BJ (cell line): ENCODE results near the gene SCN2B. TPM values are rescaled to one million over a fixed set of nuclear protein-coding genes. Genes with fewer than 3 reads are reported as not detected.
A peak's percentile ranks its signal among the peaks of the same experiment; 100 is the strongest.

Experiments used
- CTCF ChIA-PET: fragments of 350-600 bp; formaldehyde crosslinking; extraction: SDS; loops from one replicate; lab custom pipeline; 2021; ENCODE audit warnings: antibody characterized with exemption, inconsistent platforms; lab: Yijun Ruan, JAX
- POLR2A ChIA-PET: fragments of 300-600 bp; sonication (Branson Sonifier 250); formaldehyde crosslinking; extraction: SDS; loops from one replicate; lab custom pipeline; 2021; ENCODE audit warnings: antibody characterized with exemption; lab: Charles Lee
- DNase-seq: peaks from one replicate; pipeline ENCODE4 v3.0.0-alpha.2; 2011; ENCODE audit warnings: low read depth
- H3K27me3 ChIP-seq: 2 replicates; pipeline ENCODE4 v1.6.0; 2011; ENCODE audit warnings: low read length; ENCODE audit not compliant: control insufficient read depth, insufficient read depth
- H3K36me3 ChIP-seq: 2 replicates; pipeline ENCODE4 v1.5.1; 2011; ENCODE audit warnings: low read length; ENCODE audit not compliant: control insufficient read depth, insufficient read depth
- H3K4me3 ChIP-seq: 2 replicates; pipeline ENCODE4 v1.5.1; 2011; ENCODE audit warnings: low read depth, mild to moderate bottlenecking, control low read depth, low read length
- polyA plus RNA-seq: library from polyadenylated mRNA; depleted of rRNA; stranded (reverse); fragments of >200 nt; gene quantifications from 2 replicates; pipeline ENCODE4 v1.2.3, GENCODE V29; 2011
- TF ChIP-seq, protein P1 (sequence below): IDR thresholded peaks from 2 replicates; pipeline ENCODE4 v1.5.1; 2011; ENCODE audit warnings: low read depth, mild to moderate bottlenecking, control low read depth, inconsistent platforms, low read length, moderate library complexity; ENCODE audit not compliant: insufficient read depth

SCN2B gene
- polyA plus RNA-seq, 1 experiment: not detected

DNA sequence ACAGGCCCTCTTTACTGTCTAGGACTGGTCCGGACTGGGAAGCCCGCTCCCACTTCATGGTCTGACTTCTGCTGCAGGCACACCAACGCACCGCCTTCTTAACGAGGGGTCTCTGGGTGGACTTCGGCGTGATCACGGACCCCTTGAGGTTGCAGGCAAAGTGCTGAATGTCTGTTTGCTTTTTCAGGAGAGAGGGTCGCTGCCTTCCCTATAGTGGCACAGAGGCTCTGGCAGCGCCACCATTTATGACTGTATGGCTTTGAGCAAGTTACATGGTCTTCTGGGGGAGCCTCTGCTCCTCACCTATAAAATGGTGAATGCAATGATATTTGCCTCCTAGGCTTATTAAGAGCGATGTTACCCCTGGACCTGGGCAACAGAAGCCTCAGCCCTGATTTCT, 22.5 kb downstream of the SCN2B start:
- ChIA-PET CTCF (interaction anchor here (2.2 kb wide), 1 partner anchor 17 kb away, joined by 14 read pairs; no protein-coding TSS in a partner anchor), POLR2A (no interaction called here)
- Histone ChIP-seq H3K4me3 (no peak overlapping the region), H3K36me3 (no peaks in the 10 kb centered on the region), H3K27me3 (peaks cover 72% of the 10 kb centered on the region)
- DNase-seq: no peak
- TF ChIP-seq, protein P1, sequence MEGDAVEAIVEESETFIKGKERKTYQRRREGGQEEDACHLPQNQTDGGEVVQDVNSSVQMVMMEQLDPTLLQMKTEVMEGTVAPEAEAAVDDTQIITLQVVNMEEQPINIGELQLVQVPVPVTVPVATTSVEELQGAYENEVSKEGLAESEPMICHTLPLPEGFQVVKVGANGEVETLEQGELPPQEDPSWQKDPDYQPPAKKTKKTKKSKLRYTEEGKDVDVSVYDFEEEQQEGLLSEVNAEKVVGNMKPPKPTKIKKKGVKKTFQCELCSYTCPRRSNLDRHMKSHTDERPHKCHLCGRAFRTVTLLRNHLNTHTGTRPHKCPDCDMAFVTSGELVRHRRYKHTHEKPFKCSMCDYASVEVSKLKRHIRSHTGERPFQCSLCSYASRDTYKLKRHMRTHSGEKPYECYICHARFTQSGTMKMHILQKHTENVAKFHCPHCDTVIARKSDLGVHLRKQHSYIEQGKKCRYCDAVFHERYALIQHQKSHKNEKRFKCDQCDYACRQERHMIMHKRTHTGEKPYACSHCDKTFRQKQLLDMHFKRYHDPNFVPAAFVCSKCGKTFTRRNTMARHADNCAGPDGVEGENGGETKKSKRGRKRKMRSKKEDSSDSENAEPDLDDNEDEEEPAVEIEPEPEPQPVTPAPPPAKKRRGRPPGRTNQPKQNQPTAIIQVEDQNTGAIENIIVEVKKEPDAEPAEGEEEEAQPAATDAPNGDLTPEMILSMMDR: no peak

DNA sequence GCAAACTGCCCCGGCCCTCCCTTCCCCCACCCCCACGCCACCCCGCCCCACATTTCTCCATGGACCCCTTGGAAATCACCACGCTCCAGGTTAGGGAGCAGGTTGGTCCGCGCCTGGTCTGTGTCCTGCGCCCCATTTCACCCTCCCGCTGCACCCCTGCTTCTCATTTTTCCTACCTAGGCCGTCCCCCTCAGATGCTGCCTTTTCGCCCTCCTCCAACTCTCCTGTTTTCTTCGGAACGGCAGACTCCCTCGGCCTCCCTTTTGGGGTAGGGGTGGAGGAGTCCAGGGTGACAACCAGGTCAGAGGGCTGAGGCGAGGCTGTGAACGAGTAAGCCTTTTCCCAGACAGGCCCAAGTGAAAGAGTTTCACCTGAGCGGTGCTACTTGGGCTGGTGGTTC, 22.9 kb downstream of the SCN2B start:
- CTCF ChIA-PET: interaction anchor here (1.0 to 2.2 kb wide), 2 partner anchors 9 to 18 kb away, joined by 4 to 14 read pairs; no protein-coding TSS in a partner anchor
- peaks cover 71% of the 10 kb centered on the region for H3K27me3 ChIP-seq
- H3K4me3 ChIP-seq: peak overlapping the region; percentile 36; the same call in 1 of the 2 replicates
- POLR2A ChIA-PET: no interaction called here
- no peak for DNase-seq
- TF ChIP-seq, protein P1: no peak
- no peaks in the 10 kb centered on the region for H3K36me3 ChIP-seq

DNA sequence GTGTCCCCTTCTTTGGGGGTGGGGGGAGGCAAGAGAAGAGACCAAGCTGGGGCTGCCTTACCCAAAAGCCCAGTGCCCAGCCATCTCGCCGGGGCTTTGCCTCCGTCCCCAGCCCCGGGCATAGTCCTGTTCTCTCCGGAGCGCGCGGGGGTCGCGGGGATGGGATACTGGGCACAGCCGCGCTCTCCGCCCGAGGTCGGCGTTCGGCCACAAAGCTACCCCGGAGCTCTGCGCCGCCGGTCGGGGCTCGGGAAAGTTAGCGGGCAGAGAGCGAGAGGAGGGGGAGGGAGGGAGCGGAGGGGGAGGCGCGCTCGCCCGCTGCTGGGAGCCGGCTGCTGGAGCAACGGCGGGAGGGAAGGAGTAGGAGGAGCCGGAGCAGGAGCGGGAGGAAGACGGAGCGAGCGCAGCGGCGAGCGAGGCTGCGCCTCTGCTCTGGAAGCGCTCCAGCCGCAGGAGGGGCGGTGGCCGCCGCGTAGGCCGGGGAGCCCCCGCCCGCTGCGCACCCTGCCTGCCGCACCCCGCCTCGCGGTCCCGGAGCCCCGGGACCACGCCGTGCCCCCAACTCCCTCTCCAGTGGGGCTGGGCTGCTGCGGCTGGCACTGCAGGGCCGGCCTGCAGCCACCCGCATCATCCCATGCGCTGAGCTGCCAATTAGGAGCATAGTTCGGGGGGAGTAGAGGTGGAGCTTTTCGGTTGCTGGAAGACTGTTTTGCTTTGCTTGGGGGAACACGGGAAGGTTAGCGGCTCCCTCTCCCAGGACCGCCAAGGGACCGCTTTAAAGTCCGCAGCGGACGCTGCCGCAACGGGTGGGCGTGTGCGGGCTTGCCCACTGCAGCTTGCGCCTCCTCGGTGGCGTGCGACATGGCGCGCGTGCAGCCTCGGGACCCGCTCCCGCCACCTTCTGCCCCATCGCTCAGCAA, 23.6 kb downstream of the SCN2B start, which contains the start of gene SCN4B:
TSS of gene SCN4B (minus strand) at position 272 of the 920 bp plus-strand sequence. CDS start at position 122, 150 bp downstream.
- Histone ChIP-seq H3K36me3 (no peaks in the 10 kb centered on the region), H3K4me3 (peak within 1 kb of the TSS; percentile 36), H3K27me3 (peaks cover 70% of the 10 kb centered on the region)
- no peak for DNase-seq
- TF ChIP-seq, protein P1: no peak
- CTCF ChIA-PET: interaction anchor here (1.0 to 2.2 kb wide), 2 partner anchors 8 to 19 kb away, joined by 4 to 14 read pairs; no protein-coding TSS in a partner anchor
- POLR2A ChIA-PET: no interaction called here

DNA sequence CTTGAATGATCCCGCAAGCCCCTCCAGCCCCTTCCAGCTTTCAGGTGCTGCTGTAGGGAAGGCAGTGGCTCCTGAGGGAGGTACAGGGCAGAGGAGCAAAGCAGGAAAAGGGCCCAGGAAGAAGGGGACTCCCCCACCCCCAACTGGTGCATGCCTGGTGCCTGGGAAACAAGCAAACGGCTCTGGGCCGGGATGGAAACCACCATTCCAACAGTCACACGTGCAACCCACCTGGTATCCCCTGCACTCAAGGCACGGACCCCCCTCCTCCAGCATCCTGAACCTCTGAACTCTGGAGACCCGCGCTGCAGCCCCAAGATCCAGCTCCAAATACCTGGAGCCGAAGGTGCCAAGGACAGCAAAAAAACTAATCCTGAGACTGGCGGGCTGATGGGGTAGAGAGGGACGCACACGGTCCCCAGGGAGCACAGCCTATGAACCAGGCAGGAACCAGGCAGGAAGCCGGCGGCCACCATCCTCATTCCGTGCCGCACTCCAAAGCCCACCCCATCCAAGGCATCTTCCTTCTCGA, 24.4 kb downstream of the SCN2B start:
- ChIA-PET POLR2A (no interaction called here), CTCF (interaction anchor here (2.2 kb wide), 1 partner anchor 19 kb away, joined by 14 read pairs; no protein-coding TSS in a partner anchor)
- no peak for DNase-seq
- Histone ChIP-seq H3K27me3 (peaks cover 64% of the 10 kb centered on the region), H3K4me3 (peak overlapping the region; percentile 36; the same call in 1 of the 2 replicates), H3K36me3 (no peaks in the 10 kb centered on the region)
- TF ChIP-seq, protein P1: no peak

DNA sequence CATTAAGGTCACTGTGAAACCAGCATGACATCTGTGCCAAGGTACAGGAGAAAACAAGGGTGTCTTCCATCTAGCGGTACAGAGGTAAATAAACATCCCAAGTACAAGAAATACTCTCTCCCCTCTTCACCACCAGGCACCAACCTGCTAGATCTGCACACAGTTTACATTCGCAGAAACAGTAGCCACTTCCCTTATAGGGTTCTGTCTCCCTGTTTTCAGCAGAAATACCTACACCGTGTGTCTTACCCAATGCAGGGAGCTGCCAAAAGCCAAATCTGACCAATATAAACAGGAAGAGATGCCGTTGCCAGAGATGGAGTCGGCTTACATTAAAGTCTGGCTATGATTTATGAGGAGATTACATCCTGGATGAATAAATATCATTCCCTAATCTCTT, 25.0 kb downstream of the SCN2B start:
- POLR2A ChIA-PET: no interaction called here
- TF ChIP-seq, protein P1: no peak
- no peak overlapping the region for H3K4me3 ChIP-seq
- DNase-seq: no peak
- H3K36me3 ChIP-seq: no peaks in the 10 kb centered on the region
- CTCF ChIA-PET: no interaction called here
- H3K27me3 ChIP-seq: peaks cover 60% of the 10 kb centered on the region
